HG03354 (cell line): ENCODE measurements around the gene PUS3.
"Not testable (repeated sequence)": the region's sequence is repeated elsewhere in the genome, so short reads cannot be mapped to it uniquely, and the experiment has no call there.

Experiments used
- ATAC-seq: cut with Tn5 transposase; IDR thresholded peaks from one replicate; pipeline ENCODE4 v1.9.1; 2021; ENCODE audit warnings: mild to moderate bottlenecking; ENCODE audit not compliant: unreplicated experiment, poor library complexity, severe bottlenecking

The PUS3 gene

GRCh38 chr11:125881291-125881690, 21.7 kb downstream of the PUS3 start:
- no peak for ATAC-seq

- ATAC-seq = peak; percentile 79
Measured at GRCh38 chr11:125874556-125875124, 28.4 kb downstream of the PUS3 start.

GRCh38 chr11:125873881-125874555, 29.0 kb downstream of the PUS3 start:
- no peak for ATAC-seq

GRCh38 chr11:125872138-125872491, 30.9 kb downstream of the PUS3 start:
- no peak for ATAC-seq

- ATAC-seq = no peak
Measured at GRCh38 chr11:125871391-125872137, 31.4 kb downstream of the PUS3 start.

- no peak for ATAC-seq
Measured at GRCh38 chr11:125869521-125869920, 33.5 kb downstream of the PUS3 start.

GRCh38 chr11:125865354-125865753, 37.7 kb downstream of the PUS3 start:
- not testable (repeated sequence) for ATAC-seq

GRCh38 chr11:125862786-125863185, 40.2 kb downstream of the PUS3 start:
- not testable (repeated sequence) for ATAC-seq

- ATAC-seq = not testable (repeated sequence)
Measured at GRCh38 chr11:125857670-125858069, 45.3 kb downstream of the PUS3 start.

GRCh38 chr11:125846188-125846587, 56.8 kb downstream of the PUS3 start:
- ATAC-seq = no peak
